Measurements from ENCODE around the gene KCNMB2. TPM values are rescaled to one million over a fixed set of nuclear protein-coding genes. Genes with fewer than 3 reads are reported as not detected.
A peak's percentile ranks its signal among the peaks of the same experiment; 100 is the strongest.

The KCNMB2 gene
- total RNA-seq, 1 experiment from 2014 or later, result not detected

GRCh38 chr3:178672275-178672674 lies 136.0 kb downstream of the KCNMB2 start:
- Histone ChIP-seq H3K27ac (ENCODE audit: low read length) (no peak overlapping the region), H3K9me2 (replicated peaks; ENCODE audit: low read length) (no peaks in the 10 kb centered on the region), H3K79me2 (ENCODE audit: low read length) (no peaks in the 10 kb centered on the region), H3K4me2 (ENCODE audit: low read length) (no peak overlapping the region), H2AFZ (ENCODE audit: low read length) (no peak overlapping the region), H4K20me1 (ENCODE audit: low read length) (no peaks in the 10 kb centered on the region), H3K4me3 (ENCODE audit: low read length) (no peak overlapping the region), H3K36me3 (ENCODE audit: low read depth, low read length) (no peaks in the 10 kb centered on the region), H3K27me3 (ENCODE audit: low read length) (no peaks in the 10 kb centered on the region), H3K4me1 (ENCODE audit: insufficient read depth, low read length) (no peaks in the 10 kb centered on the region), H3K9ac (ENCODE audit: low read length) (no peak overlapping the region), H3K9me3 (ENCODE audit: low read length) (no peaks in the 10 kb centered on the region), H3F3A (ENCODE audit: low read length, unreplicated experiment) (no peaks in the 10 kb centered on the region)
- CTCF ChIA-PET, result no interaction called here
- intact Hi-C loops (cut with micrococcal nuclease), result no loop called here
- no TSS peak for BruUV-seq (replicated peaks)
- peak; percentile 38; the same call in 1 of the 2 replicates for ATAC-seq
- POLR2A ChIA-PET (ENCODE audit: unreplicated experiment), result interaction anchor here (0.6 kb wide), 1 partner anchor 81 kb away, joined by 3 read pairs; no protein-coding TSS in a partner anchor
- no peak for DNase-seq
- TF ChIP-seq EZH2 (IDR thresholded peaks at IDR 0.05; ENCODE audit: low read length, unreplicated experiment) (no peak), CTCF (conservative IDR thresholded peaks at IDR 0.05; ENCODE audit: low read depth, low read length) (no peak)

DNA sequence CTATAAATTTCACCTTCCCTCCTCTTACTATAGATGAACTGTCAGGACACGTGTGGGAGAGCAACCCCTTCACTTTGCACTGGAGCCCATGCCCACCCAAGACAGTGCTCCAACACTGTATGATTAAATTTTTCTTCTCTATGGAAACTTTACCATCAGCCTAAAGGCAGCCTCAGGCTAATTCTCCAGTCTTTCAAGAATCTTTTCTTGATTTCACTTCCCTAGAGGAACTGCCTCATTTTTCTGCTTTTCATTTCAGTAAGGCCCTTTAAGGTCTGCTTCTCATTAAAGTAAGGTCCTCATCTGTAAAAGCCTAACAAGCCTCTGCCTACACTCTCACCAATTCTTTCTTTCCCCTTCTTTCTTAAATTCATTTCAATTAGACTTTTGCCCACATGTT lies 137.3 kb downstream of the KCNMB2 start:
- Histone ChIP-seq H3K4me3 (ENCODE audit: low read length) (no peak overlapping the region), H3K9ac (ENCODE audit: low read length) (no peak overlapping the region), H3K27ac (ENCODE audit: low read length) (no peak overlapping the region), H3K9me3 (ENCODE audit: low read length) (no peaks in the 10 kb centered on the region), H3K4me2 (ENCODE audit: low read length) (no peak overlapping the region), H3F3A (ENCODE audit: low read length, unreplicated experiment) (no peaks in the 10 kb centered on the region), H4K20me1 (ENCODE audit: low read length) (no peaks in the 10 kb centered on the region), H3K36me3 (ENCODE audit: low read depth, low read length) (no peaks in the 10 kb centered on the region), H3K9me2 (replicated peaks; ENCODE audit: low read length) (no peaks in the 10 kb centered on the region), H3K4me1 (ENCODE audit: insufficient read depth, low read length) (no peaks in the 10 kb centered on the region), H3K27me3 (ENCODE audit: low read length) (no peaks in the 10 kb centered on the region), H3K79me2 (ENCODE audit: low read length) (no peaks in the 10 kb centered on the region), H2AFZ (ENCODE audit: low read length) (no peak overlapping the region)
- BruUV-seq (replicated peaks), result no TSS peak
- POLR2A ChIA-PET (ENCODE audit: unreplicated experiment), result no interaction called here
- intact Hi-C loops (cut with micrococcal nuclease), result no loop called here
- CTCF ChIA-PET, result no interaction called here
- TF ChIP-seq EZH2phosphoT487 (IDR thresholded peaks at IDR 0.05; ENCODE audit: borderline replicate concordance, low read length) (no peak), CTCF (conservative IDR thresholded peaks at IDR 0.05; ENCODE audit: low read depth, low read length) (no peak), EZH2 (IDR thresholded peaks at IDR 0.05; ENCODE audit: low read length, unreplicated experiment) (no peak)
- ATAC-seq, result no peak
- DNase-seq, result no peak

GRCh38 chr3:178676077-178676476 lies 139.8 kb downstream of the KCNMB2 start:
- Histone ChIP-seq H3K36me3 (ENCODE audit: low read depth, low read length) (no peaks in the 10 kb centered on the region), H4K20me1 (ENCODE audit: low read length) (no peaks in the 10 kb centered on the region), H3K9me2 (replicated peaks; ENCODE audit: low read length) (no peaks in the 10 kb centered on the region), H3K79me2 (ENCODE audit: low read length) (no peaks in the 10 kb centered on the region), H3K4me3 (ENCODE audit: low read length) (no peak overlapping the region), H3K27ac (ENCODE audit: low read length) (no peak overlapping the region), H3K9ac (ENCODE audit: low read length) (no peak overlapping the region), H2AFZ (ENCODE audit: low read length) (no peak overlapping the region), H3K9me3 (ENCODE audit: low read length) (no peaks in the 10 kb centered on the region), H3K4me2 (ENCODE audit: low read length) (no peak overlapping the region), H3F3A (ENCODE audit: low read length, unreplicated experiment) (no peaks in the 10 kb centered on the region), H3K4me1 (ENCODE audit: insufficient read depth, low read length) (no peaks in the 10 kb centered on the region), H3K27me3 (ENCODE audit: low read length) (no peaks in the 10 kb centered on the region)
- TF ChIP-seq EZH2 (IDR thresholded peaks at IDR 0.05; ENCODE audit: low read length, unreplicated experiment) (no peak), EZH2phosphoT487 (IDR thresholded peaks at IDR 0.05; ENCODE audit: borderline replicate concordance, low read length) (no peak), CTCF (conservative IDR thresholded peaks at IDR 0.05; ENCODE audit: low read depth, low read length) (no peak)
- DNase-seq, result no peak
- no TSS peak for BruUV-seq (replicated peaks)
- ATAC-seq, result no peak
- CTCF ChIA-PET, result no interaction called here
- intact Hi-C loops (cut with micrococcal nuclease), result no loop called here
- POLR2A ChIA-PET (ENCODE audit: unreplicated experiment), result no interaction called here
